ENCODE results near the gene EPHA5.

EPHA5 gene

DNA sequence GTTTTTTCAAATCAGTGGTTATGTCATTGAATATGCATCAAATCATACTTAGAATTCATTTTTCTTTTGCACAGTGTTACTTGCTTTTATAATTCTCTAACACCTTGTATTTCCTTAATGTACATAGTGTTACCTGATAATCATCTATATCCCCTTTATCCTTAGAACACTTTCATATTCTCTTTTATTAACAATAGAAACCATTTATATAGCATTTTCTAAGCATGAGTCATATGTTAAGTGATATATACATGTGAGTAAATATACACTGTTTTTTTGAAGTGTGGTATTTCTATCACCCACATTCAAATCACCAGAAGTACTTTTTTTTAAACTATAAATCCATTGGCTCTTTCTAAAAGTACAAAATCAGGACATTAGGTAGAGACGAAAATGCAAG lies 15.3 kb downstream of the EPHA5 start:
- no peak for TF ChIP-seq ZNF274 (IDR thresholded peaks at IDR 0.05; ENCODE audit: low read depth, low read length)
- no peak overlapping the region for H3K4me3 ChIP-seq (ENCODE audit: low read length)

DNA sequence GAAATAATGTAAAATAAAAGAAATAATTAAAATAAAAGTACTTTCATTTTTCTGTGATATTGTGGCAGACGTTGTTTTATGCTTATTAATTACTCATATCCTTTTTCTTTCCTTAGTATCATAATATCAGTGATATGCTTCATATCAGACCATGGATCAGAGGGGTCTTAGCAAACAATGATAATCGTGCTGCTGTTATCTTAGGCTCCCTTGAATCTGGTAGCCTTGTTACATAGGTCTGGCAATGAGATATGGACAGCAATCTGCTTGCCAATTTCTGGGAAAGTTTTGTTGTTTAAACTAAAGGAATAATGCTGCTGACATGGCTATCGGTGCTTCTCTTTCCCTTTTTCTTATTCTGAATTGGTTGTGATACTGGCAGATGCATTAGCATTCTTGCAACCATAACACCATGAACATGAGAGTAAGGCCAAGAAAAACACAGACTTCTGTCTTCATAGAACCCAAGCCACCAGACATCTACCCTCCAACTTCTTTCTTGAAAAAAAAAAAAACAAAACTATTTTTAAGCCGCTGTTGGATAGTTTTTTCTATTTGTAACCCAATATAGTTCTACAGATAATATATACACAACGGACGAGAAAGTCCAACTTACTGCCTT lies 16.4 kb downstream of the EPHA5 start:
- no peak overlapping the region for H3K4me3 ChIP-seq (ENCODE audit: low read length)
- TF ChIP-seq ZNF274 (IDR thresholded peaks at IDR 0.05; ENCODE audit: low read depth, low read length) = no peak

DNA sequence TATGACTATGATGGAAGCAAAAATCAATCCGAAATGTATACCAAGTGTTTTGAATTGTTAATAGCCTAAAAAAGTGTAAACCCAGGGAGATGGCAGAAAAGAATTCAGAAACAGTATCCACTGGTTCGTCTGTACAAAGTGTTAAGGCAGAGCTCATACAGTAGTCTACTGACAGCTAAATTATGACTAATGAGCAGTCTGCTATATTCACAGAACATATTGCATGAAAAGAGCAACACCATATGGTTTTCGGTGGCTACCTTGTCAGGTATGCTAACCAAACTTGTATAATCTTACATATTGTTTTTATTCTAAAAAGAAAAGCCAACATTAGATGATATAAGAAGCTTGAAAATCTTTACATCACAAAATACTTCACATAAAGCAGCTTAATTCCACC lies 18.5 kb downstream of the EPHA5 start:
- no peak for TF ChIP-seq ZNF274 (IDR thresholded peaks at IDR 0.05; ENCODE audit: low read depth, low read length)
- no peak overlapping the region for H3K4me3 ChIP-seq (ENCODE audit: low read length)

DNA sequence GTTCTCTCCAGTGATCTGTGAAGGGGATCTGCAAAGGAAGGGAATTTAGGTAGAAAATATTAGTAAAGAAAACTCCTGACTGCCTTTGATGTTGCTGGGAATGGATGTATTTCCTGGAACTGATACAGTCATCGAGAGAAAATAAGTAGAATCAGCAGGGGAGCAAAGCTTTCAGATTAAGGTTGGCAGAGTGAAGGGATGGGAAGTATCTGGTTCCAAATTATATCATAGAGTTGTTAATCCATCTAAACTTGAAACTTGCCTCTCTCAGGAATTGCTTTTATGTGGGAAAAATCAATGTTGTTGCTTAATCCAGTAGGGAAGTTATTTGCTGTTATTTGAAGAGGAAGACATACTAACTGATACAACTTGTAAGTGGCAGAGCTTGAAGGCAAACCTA lies 19.3 kb downstream of the EPHA5 start:
- no peak overlapping the region for H3K4me3 ChIP-seq (ENCODE audit: low read length)
- no peak for TF ChIP-seq ZNF274 (IDR thresholded peaks at IDR 0.05; ENCODE audit: low read depth, low read length)

DNA sequence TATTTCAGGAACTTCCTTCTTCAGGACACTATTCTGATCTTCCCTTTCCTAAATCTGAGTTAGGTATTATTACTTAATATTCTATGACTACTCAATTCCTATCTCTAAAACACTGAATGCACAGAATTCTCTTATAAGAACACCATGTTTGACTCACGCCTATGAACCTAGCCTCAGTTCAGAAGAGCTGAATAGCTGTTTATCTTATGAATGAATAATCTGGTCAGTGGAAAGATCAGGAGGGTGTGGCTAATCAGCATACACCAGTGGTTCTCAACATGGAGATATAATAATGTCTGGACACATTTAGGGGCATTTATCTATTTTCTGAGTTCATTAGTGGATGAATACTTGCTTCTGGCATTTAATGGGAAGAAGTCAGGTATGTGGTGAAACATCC lies 24.2 kb downstream of the EPHA5 start:
- no peak for TF ChIP-seq ZNF274 (IDR thresholded peaks at IDR 0.05; ENCODE audit: low read depth, low read length)
- no peak overlapping the region for H3K4me3 ChIP-seq (ENCODE audit: low read length)

DNA sequence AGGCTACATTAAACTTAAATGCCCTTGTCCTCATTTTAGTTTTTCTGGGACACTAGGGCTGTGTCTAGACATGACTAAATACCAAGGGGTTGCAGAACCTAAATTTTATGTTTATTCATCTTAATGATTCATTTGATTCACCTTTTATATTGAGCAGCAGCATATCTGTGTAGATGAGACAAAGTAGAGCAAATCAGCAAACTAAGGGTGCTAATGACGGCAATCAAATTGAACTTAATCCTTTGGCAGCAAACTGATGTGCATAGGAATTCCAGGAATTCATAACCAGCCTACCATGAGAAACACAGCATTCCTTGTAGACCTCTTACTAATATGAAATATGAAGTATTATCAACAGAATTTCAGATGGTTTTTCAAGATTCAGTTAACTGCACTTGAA lies 25.1 kb downstream of the EPHA5 start:
- TF ChIP-seq ZNF274 (IDR thresholded peaks at IDR 0.05; ENCODE audit: low read depth, low read length) = no peak

DNA sequence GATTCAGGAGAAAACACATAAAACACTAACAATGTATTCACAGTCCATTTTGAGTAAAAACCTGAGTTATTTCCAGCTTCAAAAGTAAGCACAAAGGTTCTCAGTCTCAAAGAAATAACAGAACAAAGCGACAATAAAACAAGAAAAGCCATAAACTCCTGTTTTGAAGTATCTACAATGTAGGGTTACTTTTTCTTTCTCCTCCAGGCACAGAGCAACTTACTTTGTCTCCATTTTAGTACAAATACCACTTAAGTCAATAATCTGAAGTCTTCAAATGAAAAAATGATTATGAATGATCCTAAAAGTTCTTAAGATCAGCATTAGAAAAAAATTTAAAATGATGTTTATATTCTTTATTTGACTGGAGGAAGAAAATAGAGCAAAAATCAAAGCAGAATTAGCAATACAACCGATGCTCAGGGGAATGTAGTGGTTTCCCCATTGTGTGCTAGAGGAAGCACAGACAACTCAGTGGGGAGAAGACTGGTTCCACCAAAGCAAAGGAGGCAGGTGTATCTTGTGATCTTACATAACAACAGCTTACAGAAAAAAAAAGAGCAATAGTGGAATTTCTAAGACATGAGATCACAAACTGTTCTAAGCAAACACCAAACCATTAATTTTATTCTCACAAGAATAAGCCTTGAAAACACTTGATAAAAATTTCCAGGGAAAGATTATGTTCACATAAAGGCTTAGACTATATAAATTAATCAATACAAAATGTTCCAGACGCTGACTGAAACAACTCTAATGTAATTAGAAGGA lies 35.1 kb downstream of the EPHA5 start:
- no peak overlapping the region for H3K4me3 ChIP-seq (ENCODE audit: low read length)

More for the DNA sequence above, 25.1 kb downstream of the EPHA5 start:
- no peak overlapping the region for H3K4me3 ChIP-seq (ENCODE audit: low read length)

DNA sequence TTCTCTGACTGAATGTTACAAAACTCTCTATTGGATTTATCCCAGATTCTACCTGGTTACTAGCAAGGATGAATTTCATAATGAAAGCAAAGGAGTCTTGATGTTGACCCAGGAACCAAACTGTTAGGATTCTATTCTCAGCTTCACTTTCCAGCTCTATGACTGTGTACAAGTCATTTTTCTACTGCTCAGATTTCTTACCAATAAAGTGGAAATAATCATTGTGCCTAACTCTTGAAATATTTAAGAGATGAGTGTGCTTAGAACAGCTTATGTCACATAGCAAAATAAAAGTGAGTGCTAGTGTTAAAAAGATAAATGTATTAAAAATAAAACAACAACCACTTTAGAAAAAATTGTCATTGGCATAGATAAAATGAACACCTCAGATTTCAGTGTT lies 45.6 kb downstream of the EPHA5 start:
- no peak for TF ChIP-seq ZNF274 (IDR thresholded peaks at IDR 0.05; ENCODE audit: low read depth, low read length)
- no peak overlapping the region for H3K4me3 ChIP-seq (ENCODE audit: low read length)

More for the DNA sequence above, 35.1 kb downstream of the EPHA5 start:
- TF ChIP-seq ZNF274 (IDR thresholded peaks at IDR 0.05; ENCODE audit: low read depth, low read length) = no peak

DNA sequence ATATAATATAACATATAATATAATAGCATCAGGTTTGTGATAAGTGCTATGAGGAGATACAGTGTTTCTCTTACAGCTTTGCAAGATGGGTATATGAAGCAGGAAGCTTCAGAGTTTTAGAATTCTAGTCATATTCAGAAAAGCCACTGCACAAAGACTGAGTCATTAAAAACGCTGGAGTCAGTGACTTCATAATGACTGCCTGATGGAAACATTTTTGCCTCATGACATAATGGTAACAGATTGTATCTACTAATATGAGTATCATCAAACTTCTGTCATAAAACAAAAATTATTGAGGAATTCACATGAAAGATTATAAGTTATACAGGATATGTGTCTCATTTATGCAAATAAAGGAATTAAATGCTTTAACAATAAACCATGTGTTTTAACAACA lies 46.8 kb downstream of the EPHA5 start:
- no peak overlapping the region for H3K4me3 ChIP-seq (ENCODE audit: low read length)
- TF ChIP-seq ZNF274 (IDR thresholded peaks at IDR 0.05; ENCODE audit: low read depth, low read length) = no peak

DNA sequence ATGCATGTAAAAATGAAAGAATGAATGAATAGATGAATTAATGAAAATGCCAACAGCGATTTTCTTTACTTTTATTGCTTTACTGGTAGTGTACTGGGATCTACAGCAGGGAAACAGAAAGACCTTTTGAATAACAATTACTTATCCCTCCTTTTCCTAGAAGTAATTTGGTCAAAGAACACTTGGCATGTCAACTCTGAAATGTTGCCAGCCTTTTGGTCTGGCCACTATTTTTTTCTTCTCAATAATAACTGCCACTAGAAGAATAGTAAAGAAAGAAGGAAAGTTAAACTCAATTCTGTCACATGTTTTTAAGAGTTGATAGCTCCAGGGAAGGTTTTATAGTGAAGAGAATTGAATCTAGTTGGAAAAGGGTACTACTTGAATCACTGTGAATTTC lies 52.9 kb downstream of the EPHA5 start:
- no peak overlapping the region for H3K4me3 ChIP-seq (ENCODE audit: low read length)
- TF ChIP-seq ZNF274 (IDR thresholded peaks at IDR 0.05; ENCODE audit: low read depth, low read length) = no peak

DNA sequence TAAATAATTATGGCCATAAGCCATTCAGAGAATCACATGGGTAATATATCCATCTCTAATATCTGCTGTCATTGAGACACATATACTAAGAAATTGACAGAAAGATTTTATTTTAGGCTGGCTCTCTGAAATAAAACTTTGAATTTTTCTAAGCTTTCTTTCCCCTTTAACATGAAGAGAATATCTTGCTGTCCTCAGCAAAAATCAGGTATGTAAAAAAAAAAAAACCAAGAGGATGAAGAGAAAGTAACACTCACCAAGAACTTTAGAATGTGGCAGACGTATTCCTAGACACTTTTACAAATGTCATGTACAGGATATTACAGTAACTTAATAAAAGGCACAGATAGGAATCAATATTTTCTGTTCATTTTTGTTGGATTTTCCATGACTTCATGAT lies 65.8 kb downstream of the EPHA5 start:
- no peak for TF ChIP-seq ZNF274 (IDR thresholded peaks at IDR 0.05; ENCODE audit: low read depth, low read length)

DNA sequence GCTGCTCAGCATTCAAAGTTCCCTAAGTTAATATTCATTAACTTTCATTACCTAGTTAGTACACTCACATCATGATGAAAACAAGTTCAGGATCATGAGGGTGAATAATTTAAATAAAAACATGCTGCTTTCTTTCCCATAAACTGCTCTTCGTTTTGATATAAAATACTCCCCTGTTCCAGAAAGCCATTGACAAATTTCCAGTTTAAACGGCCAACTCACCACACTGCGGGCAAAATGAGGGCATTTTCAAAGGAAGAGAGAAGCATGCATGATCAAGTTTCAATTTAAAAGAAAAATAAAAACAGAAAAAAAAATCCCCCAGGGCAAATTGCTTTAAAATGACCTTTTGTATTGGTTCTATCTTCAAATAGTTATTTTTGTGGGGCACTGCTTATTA lies 69.6 kb downstream of the EPHA5 start:
- no peak for TF ChIP-seq ZNF274 (IDR thresholded peaks at IDR 0.05; ENCODE audit: low read depth, low read length)
- H3K4me3 ChIP-seq (ENCODE audit: low read length) = no peak overlapping the region

More for the DNA sequence above, 65.8 kb downstream of the EPHA5 start:
- H3K4me3 ChIP-seq (ENCODE audit: low read length) = no peak overlapping the region

DNA sequence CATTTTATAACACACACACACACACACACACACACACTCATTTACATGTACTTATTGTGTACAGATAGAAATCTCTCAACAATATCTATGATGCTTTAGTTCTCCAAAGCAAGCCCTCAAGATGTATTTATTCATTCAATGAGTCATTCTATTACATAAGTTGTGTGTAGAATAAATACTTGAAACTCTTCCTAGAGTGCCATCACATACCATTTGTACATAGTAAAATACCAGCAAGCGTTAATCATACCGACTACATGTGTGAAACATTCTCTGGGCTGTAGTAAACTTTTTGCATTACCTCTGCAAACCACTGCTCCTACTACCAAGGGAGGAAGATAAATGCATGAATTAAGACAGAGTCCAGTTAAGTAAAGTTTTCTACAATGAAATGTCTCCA lies 70.9 kb downstream of the EPHA5 start:
- H3K4me3 ChIP-seq (ENCODE audit: low read length) = no peak overlapping the region
- no peak for TF ChIP-seq ZNF274 (IDR thresholded peaks at IDR 0.05; ENCODE audit: low read depth, low read length)

DNA sequence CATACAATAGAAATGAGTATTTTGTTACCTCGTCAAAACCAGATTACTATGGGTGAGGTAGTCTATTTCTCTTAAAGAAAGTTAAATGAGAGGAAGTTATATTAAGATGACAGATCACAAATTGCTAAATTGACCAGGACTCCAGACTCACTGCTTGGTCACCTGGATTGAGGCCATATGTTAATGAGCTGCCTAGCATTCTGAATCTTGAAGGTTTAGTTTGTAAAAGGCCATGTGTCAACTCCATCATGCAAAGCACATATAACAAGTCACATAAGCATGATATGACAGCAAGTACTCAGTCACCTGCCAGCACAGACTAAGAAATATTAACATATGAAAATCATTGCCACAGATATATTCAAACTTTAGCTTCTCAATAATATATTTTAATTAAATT lies 72.6 kb downstream of the EPHA5 start:
- no peak for TF ChIP-seq ZNF274 (IDR thresholded peaks at IDR 0.05; ENCODE audit: low read depth, low read length)
- no peak overlapping the region for H3K4me3 ChIP-seq (ENCODE audit: low read length)

DNA sequence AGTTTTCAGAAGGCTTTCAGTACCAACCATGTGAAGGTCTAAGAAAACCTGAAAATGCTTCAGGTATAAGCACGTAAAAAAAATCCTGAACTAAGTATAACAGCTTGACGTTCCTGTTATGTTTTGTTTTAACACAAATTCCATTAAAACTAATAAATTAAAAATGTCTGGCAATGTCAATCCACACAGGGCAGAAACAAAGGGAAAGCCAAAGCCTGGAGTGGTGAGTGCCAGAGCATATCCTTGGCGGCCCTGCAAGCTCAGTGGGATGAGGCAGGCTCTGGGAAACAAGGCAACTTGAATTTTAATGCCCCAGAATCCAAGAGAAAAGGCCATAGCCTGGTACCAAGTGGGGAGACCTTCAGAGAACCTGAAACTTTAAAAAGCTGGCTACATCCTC lies 78.2 kb downstream of the EPHA5 start:
- no peak for TF ChIP-seq ZNF274 (IDR thresholded peaks at IDR 0.05; ENCODE audit: low read depth, low read length)
- H3K4me3 ChIP-seq (ENCODE audit: low read length) = no peak overlapping the region

All from GM08714 (cell line).